HG02678 (cell line): ENCODE results near the gene MRGPRE.
"Not testable (repeated sequence)": the region's sequence is repeated elsewhere in the genome, so short reads cannot be mapped to it uniquely, and the experiment has no call there.

ENCODE experiments used
- ATAC-seq: cut with Tn5 transposase; IDR thresholded peaks from one replicate; pipeline ENCODE4 v1.9.1; 2021; ENCODE audit warnings: mild to moderate bottlenecking, moderate library complexity; ENCODE audit not compliant: unreplicated experiment

MRGPRE gene

DNA sequence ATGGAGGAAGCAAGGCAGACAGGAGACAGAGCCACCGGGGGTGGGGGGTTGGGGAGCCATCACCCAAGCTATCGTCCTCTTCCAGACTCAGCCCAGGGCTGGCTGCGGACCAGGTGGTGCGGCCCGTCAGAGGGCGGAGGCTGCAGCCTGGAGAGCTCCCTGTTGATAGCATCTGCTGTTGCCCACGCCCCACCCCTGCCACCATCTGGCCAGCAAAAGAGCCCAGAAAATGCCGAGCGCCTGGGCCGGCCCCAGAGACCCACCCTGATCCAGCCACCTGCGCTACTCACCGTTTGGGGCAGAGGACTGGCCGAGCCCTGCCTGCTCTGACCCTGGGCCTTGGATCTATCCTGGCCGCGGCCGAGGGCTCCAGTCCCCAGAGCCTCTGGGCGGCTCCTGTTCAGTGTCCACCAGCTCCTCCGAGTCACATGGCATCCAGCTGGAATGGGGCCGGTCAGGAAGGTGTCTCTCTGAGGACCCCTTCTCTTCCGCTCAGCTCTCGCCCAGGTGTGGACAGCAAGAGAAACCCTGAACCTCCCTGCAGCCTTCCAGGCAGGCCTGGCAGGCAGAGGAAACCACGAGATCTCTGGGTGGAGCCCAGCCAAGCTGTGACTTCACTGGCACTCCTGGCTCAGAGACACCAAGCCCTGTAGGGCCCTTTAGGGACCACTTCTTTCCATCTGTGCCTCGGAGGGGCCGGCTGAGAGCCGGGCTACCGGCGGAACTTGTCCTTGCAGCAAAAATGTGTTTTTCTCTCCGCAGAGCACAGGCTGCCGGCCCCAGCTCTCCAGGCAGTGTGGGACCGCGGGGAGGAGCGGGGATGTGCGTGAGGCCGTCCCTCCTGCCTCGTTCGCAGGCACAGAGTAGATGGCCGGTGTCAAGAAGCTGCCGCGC is at the start of gene MRGPRE:
Gene MRGPRE, minus strand, starts transcription at position 567 of the 894 bp plus-strand sequence. CDS start 3,618 bp downstream, outside the sequence.
- ATAC-seq, result no peak

- not testable (repeated sequence) for ATAC-seq
These were observed 48.9 kb upstream of the MRGPRE start for GRCh38 chr11:3281146-3281545.

- ATAC-seq, result not testable (repeated sequence)
These were observed 48.4 kb upstream of the MRGPRE start for GRCh38 chr11:3280662-3281061.

GRCh38 chr11:3278922-3279321 is 46.7 kb upstream of the MRGPRE start:
- not testable (repeated sequence) for ATAC-seq

DNA sequence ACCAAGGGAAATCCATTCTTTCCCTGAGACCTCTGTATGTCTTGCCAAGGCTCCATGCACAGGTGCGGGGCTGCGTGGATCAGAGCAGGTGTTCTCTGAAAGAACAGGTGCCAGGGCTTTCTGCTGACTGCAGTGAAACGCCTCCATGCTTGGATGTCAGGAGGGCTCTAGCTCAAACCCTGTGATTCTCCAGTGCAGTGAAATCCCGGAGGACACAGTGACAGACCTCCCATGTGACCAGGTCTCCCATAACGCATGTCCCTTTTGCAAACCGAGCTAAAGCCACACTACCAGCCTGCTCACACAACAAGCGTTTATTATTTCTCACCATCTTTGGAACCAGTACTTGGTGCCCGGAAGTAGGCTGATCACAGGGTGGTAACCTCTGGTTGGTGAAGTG is 41.4 kb upstream of the MRGPRE start:
- not testable (repeated sequence) for ATAC-seq

DNA sequence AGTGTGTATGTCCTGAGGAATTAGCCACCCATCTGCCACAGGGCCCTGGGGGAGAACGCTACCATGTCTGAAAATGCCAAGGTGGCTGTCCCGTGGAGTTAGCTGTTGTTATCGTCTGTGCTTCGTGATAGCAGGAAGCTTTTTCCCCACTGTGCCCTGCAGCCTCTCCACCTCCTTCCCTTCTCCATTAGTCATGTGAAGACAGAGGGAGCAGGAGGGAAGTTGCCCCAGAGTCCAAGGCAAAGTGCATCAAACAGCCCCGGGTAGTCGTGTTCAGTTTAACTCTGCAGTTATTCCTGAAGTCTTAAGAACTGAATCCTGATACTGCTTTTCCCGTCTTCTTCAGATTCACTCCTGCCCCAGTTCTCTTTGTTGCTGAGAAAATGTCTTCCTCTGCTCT is 30.3 kb upstream of the MRGPRE start:
- ATAC-seq, result not testable (repeated sequence)

- not testable (repeated sequence) for ATAC-seq
These were observed 29.6 kb upstream of the MRGPRE start for GRCh38 chr11:3261831-3262230.

DNA sequence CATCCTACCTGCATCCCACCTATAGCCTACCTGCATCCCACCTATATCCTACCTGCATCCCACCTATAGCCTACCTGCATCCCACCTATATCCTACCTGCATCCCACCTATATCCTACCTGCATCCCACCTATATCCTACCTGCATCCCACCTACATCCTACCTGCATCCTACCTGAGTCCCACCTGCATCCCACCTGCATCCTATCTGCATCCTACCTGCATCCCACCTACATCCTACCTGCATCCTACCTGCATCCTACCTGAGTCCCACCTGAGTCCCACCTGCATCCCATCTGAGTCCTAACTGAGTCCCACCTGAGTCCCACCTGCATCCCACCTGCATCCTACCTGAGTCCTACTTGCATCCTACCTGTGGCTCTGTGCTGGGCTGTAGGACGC is 25.3 kb upstream of the MRGPRE start:
- ATAC-seq, result not testable (repeated sequence)

GRCh38 chr11:3255241-3255640 is 23.0 kb upstream of the MRGPRE start:
- ATAC-seq, result not testable (repeated sequence)

- ATAC-seq, result not testable (repeated sequence)
These were observed 22.6 kb upstream of the MRGPRE start for GRCh38 chr11:3254773-3255172.

- ATAC-seq, result no peak
These were observed 12.9 kb upstream of the MRGPRE start for GRCh38 chr11:3245071-3245470.

- no peak for ATAC-seq
These were observed 11.7 kb upstream of the MRGPRE start for GRCh38 chr11:3243880-3244279.

- no peak for ATAC-seq
These were observed 4.9 kb upstream of the MRGPRE start for GRCh38 chr11:3237119-3237518.

GRCh38 chr11:3234846-3235245 is 2.6 kb upstream of the MRGPRE start:
- ATAC-seq, result no peak

- ATAC-seq, result no peak
These were observed 739 bp upstream of the MRGPRE start for GRCh38 chr11:3232956-3233355.

- no peak for ATAC-seq
These were observed 717 bp downstream of the MRGPRE start for GRCh38 chr11:3231550-3231850.

GRCh38 chr11:3230636-3231549 is 1.3 kb downstream of the MRGPRE start:
- no peak for ATAC-seq

DNA sequence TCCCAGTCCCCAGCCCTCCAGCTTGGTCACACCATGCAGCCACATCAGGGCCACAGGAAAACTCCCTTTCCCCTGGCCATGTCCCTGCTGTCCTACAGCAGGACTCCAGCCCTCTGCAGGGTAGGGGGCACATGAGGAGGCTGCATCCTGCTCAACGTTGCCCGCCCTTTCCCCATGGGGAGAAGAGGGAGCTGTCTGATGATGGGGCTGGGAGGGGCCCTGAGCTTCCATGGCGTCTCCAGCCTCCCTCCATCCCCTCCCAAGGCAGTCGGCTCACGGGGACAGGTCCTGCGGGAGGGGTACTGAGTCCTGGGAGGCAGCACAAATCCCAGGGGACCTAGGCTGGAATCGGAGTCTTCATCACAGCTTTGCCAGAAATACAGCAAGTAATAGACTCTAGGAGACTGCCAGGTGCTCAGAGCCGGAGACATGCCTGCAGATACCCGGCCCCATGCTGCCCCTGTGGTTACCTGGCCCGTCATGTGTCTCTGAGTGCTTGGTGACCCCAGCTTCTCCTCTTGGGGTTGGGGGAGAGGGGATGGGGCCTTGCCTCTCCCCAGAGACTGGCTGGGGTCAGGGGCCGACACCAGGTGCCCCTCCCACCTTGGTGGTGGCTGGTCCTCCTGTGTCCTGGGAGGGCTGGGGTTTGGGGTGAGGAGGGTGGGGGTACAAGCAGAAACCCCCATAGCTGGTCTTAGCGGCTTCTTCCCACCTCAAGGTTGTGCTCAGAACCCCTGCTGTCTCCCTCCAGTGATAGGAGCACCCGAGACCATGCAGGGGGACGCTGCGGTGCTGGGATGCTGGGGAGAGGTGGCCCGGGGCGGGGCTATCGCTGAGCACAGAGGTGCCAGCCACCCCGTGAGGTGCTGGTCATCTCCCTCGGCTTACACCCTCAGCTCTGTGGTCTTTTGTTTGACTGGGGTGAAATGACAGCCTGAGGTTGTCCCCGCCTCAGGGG is 2.3 kb downstream of the MRGPRE start:
- ATAC-seq, result no peak

DNA sequence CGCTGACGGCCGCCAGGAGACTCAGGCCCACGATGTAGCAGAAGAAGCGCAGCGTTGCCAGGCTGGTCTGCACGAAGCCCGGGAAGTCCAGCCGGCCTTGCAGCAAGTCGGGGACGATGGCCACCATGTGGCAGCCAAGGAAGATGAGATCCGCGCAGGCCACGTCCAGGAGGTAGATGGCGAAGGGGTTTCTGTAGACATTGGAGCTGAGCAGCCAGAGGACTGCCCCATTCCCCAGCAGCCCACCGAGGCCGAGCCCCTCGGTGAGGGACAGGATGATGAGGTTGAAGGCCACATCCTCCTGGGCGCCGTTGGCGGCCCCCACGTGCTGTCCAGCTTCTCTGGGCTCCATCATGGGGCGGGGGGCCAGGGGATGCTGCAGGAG is 3.8 kb downstream of the MRGPRE start:
- no peak for ATAC-seq

- no peak for ATAC-seq
These were observed 4.4 kb downstream of the MRGPRE start for GRCh38 chr11:3227568-3228444.
